ENCODE measurements around the gene ACTMAP.

GRCh38 chr19:40737102-40737644, 13.1 kb downstream of the ACTMAP start:
- TF ChIP-seq USF2 (IDR thresholded peaks at IDR 0.05; ENCODE audit: borderline replicate concordance, low read depth, low read length) (no peak), ELF1 (IDR thresholded peaks at IDR 0.05) (no peak), RCOR1 (IDR thresholded peaks at IDR 0.05; ENCODE audit: low read length) (no peak), CTCF (IDR thresholded peaks at IDR 0.05) (no peak), MXI1 (IDR thresholded peaks at IDR 0.05; ENCODE audit: low read depth, low read length) (no peak), CHD2 (IDR thresholded peaks at IDR 0.05; ENCODE audit: low read length, partially characterized antibody) (no peak), SIN3A (IDR thresholded peaks at IDR 0.05; ENCODE audit: borderline replicate concordance, low read depth, low read length) (no peak), EZH2phosphoT487 (IDR thresholded peaks at IDR 0.05; ENCODE audit: borderline replicate concordance, low read depth) (no peak), JUND (IDR thresholded peaks at IDR 0.05) (no peak), POLR2AphosphoS5 (IDR thresholded peaks at IDR 0.05; ENCODE audit: low read depth, low read length) (no peak)

Data from SK-N-SH (cell line).